ENCODE data around the gene HTRA3. TPM values are rescaled to one million over a fixed set of nuclear protein-coding genes. Genes with fewer than 3 reads are reported as not detected.

HTRA3 gene
- total and polyA plus RNA-seq, 7 donors, result 7.2 to 26.4 (median 14.0) TPM

DNA sequence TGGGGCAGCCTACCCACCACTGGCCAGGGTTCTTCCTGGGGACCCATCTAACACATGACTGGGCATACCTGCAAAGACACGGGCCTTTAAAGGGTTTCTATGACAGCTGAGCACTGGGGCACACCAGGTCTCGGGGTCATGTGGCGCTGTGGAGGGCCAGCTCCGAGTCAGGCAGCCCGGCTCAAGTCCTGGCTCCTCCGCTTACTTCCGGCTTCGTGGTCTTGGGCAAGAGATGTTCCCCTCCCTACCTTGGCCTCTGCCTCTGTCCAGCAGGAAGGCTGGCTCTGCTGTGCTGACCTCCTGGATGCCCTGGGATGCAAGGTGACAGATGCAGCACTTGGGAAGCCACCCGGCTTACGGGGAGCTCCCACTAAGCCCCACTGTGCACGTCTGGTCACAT lies 37.6 kb downstream of the HTRA3 start:
- intact Hi-C loops (cut with DNase I), result no loop called here
- peak; percentile 22 to 58 (median 38) for ATAC-seq
- H3K27ac ChIP-seq, result no peak overlapping the region

DNA sequence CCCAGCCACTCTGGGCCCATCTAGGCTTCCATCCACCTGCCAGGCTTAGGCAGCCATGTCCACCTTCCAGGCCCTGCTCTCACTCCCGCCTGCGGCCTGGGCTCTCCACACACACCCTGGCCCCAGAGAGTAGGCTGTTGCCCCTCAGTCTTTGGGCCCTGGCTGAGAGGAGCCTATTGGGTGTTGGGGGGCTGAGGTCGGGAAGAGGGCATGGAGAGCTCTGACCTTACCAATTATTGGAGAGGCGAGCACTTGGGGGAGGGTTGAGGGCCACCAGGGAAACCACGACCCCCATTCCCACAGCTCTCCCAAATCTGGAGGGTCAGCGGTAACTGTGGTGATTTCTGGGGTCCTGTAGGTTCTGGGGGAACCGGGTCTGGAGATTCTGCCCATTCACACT lies 38.2 kb downstream of the HTRA3 start:
- intact Hi-C loops (cut with DNase I), result no loop called here
- Histone ChIP-seq H3K27ac (no peak overlapping the region), H3K4me1 (peaks cover 21% of the 10 kb centered on the region), H3K4me3 (no peak overlapping the region), H3K27me3 (ENCODE audit: insufficient read depth in 3 of 3, low read length in 2 of 3) (no peaks in the 10 kb centered on the region), H3K9me3 (no peaks in the 10 kb centered on the region), H3K36me3 (ENCODE audit: insufficient read depth in 1 of 2, low read depth in 1 of 2) (no peaks in the 10 kb centered on the region)
- TF ChIP-seq, protein P1, sequence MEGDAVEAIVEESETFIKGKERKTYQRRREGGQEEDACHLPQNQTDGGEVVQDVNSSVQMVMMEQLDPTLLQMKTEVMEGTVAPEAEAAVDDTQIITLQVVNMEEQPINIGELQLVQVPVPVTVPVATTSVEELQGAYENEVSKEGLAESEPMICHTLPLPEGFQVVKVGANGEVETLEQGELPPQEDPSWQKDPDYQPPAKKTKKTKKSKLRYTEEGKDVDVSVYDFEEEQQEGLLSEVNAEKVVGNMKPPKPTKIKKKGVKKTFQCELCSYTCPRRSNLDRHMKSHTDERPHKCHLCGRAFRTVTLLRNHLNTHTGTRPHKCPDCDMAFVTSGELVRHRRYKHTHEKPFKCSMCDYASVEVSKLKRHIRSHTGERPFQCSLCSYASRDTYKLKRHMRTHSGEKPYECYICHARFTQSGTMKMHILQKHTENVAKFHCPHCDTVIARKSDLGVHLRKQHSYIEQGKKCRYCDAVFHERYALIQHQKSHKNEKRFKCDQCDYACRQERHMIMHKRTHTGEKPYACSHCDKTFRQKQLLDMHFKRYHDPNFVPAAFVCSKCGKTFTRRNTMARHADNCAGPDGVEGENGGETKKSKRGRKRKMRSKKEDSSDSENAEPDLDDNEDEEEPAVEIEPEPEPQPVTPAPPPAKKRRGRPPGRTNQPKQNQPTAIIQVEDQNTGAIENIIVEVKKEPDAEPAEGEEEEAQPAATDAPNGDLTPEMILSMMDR (IDR thresholded peaks at IDR 0.05), result no peak
- WGBS, 3 donors, result 90 to 99% (median 96%) methylated on average over 7 of the region's 7 CpGs
- ATAC-seq (no peak), DNase-seq (peak in 1 of 2 donors; percentile 51)

More for the DNA sequence above, 37.6 kb downstream of the HTRA3 start:
- no peaks in the 10 kb centered on the region for H3K27me3 ChIP-seq (ENCODE audit: insufficient read depth in 3 of 3, low read length in 2 of 3)
- no peaks in the 10 kb centered on the region for H3K36me3 ChIP-seq (ENCODE audit: insufficient read depth in 1 of 2, low read depth in 1 of 2)
- 37 to 40% (median 39%) methylated on average over 11 of the region's 11 CpGs for WGBS, 3 donors
- DNase-seq, result peak in 1 of 2 donors; percentile 80
- TF ChIP-seq, protein P1 (IDR thresholded peaks at IDR 0.05), result no peak
- H3K9me3 ChIP-seq, result no peaks in the 10 kb centered on the region
- no peak overlapping the region for H3K4me3 ChIP-seq
- H3K4me1 ChIP-seq, result peaks cover 21% of the 10 kb centered on the region

DNA sequence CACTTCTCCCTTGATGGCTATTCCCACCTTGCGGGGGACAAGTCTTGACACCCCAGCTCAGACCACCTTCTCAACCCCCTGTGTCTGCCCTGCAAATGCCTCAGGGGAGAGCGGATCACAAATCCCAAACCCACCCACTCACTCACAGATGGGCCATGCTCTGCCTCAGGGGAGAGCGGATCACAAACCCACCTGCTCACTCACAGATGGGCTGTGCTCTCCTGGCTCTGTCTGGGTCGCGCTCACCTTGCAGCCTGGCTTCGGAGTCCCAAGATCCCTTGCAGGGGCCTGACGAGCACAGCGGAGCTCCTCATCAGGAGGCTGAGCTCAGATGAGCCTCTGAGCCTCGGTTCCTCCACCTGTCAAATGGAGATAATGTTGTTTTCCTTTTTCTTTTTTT lies 38.6 kb downstream of the HTRA3 start:
- 94 to 97% (median 96%) methylated on average over 9 of the region's 9 CpGs for WGBS, 3 donors
- Histone ChIP-seq H3K27ac (no peak overlapping the region), H3K4me1 (peaks cover 21% of the 10 kb centered on the region), H3K4me3 (no peak overlapping the region), H3K9me3 (no peaks in the 10 kb centered on the region), H3K27me3 (ENCODE audit: insufficient read depth in 3 of 3, low read length in 2 of 3) (no peaks in the 10 kb centered on the region), H3K36me3 (ENCODE audit: insufficient read depth in 1 of 2, low read depth in 1 of 2) (no peaks in the 10 kb centered on the region)
- TF ChIP-seq, protein P1 (IDR thresholded peaks at IDR 0.05), result no peak
- DNase-seq, result peak in 1 of 2 donors; percentile 38
- no peak for ATAC-seq
- intact Hi-C loops (cut with DNase I), result no loop called here

DNA sequence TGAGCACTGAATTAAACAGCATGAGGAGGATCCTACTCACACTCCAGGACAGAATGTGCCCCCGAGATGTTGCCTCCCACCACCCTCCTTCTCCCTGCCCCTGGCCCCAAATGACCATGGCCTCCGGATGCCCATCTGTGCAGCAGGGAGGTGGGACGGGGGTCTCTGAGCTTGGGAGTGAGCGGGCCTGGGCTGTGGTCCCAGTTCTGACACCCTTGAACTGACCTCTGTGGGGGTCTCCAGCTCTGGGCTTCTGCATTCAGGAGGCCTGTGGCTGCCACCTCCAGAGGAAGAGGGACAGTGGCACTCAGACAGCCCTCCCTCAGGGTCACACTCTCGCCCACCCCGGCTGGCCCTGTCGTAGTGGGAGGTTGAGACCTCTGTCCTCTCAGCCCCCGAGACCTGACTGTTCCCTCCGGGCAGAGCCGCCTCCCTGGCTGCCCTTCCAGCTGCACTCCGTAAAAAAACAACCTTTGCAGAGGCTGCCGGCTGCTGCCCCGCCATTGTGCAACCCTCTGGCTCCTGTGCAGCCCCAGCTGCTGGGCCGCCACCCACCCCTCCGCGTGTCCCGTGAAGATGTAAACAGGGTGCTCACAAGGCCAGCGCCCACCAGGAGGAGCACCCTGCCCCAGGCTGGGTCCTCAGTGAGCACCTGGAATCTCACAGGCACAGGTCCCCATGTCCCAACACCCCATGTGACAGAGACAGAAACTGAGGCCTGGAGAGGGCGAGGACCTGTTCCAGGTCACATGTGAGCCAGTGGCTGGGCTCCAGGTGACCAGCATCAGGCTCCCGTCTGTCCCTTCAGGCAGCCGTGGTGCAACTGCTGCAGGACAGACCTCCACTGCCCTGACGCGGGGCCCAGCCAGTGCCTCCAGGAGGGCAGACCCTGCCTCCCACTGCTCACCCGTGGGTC lies 39.6 kb downstream of the HTRA3 start:
- Histone ChIP-seq H3K4me3 (peak overlapping the region; percentile 17), H3K27ac (peak overlapping the region; percentile 41), H3K9me3 (no peaks in the 10 kb centered on the region), H3K4me1 (peaks cover 21% of the 10 kb centered on the region), H3K36me3 (ENCODE audit: insufficient read depth in 1 of 2, low read depth in 1 of 2) (no peaks in the 10 kb centered on the region), H3K27me3 (ENCODE audit: insufficient read depth in 3 of 3, low read length in 2 of 3) (no peaks in the 10 kb centered on the region)
- TF ChIP-seq, protein P1 (IDR thresholded peaks at IDR 0.05), result peak; percentile 13
- WGBS, 3 donors, result 26 to 34% (median 33%) methylated on average over 24 of the region's 24 CpGs
- intact Hi-C loops (cut with DNase I), result no loop called here
- ATAC-seq (peak; percentile 71 to 86 (median 80)), DNase-seq (peak; percentile 80 to 91)

Measured in psoas muscle (tissue), 8 donors.